GM23248 (cell line): Measurements from ENCODE around the gene RCC2. TPM values are rescaled to one million over a fixed set of nuclear protein-coding genes. Genes with fewer than 3 reads are reported as not detected.

ENCODE experiments used
- DNase-seq: peaks from one replicate; pipeline ENCODE4 v3.0.0-alpha.2; 2015
- H2AFZ ChIP-seq: fragments of 200-600 bp; sonication (generic); 2 replicates; pipeline ENCODE4 v1.6.1; 2016; ENCODE audit warnings: antibody characterized with exemption
- H3F3A ChIP-seq: fragments of 200-600 bp; sonication (generic); 2 replicates; pipeline ENCODE4 v1.6.1; 2016; ENCODE audit warnings: mild to moderate bottlenecking, antibody characterized with exemption, mixed run types; ENCODE audit not compliant: insufficient read depth
- H3K27ac ChIP-seq: fragments of 200-600 bp; sonication (generic); 2 replicates; pipeline ENCODE4 v1.5.1; 2016; ENCODE audit warnings: mild to moderate bottlenecking
- H3K27me3 ChIP-seq: fragments of 200-600 bp; sonication (generic); replicated peaks from 2 replicates; pipeline ENCODE4 v1.6.1; 2016; ENCODE audit warnings: mild to moderate bottlenecking; ENCODE audit not compliant: insufficient read depth
- H3K36me3 ChIP-seq: fragments of 200-600 bp; sonication (generic); 2 replicates; pipeline ENCODE4 v1.6.1; 2016; ENCODE audit warnings: low read depth, mild to moderate bottlenecking
- H3K4me1 ChIP-seq: fragments of 200-600 bp; sonication (generic); 2 replicates; pipeline ENCODE4 v1.6.1; 2016; ENCODE audit warnings: mild to moderate bottlenecking; ENCODE audit not compliant: insufficient read depth
- H3K4me2 ChIP-seq: fragments of 200-600 bp; sonication (generic); one replicate; pipeline ENCODE4 v1.6.1; 2016; ENCODE audit warnings: mild to moderate bottlenecking; ENCODE audit not compliant: unreplicated experiment
- H3K4me3 ChIP-seq: fragments of 200-600 bp; sonication (generic); 2 replicates; pipeline ENCODE4 v1.5.1; 2016; ENCODE audit warnings: mild to moderate bottlenecking
- H3K79me2 ChIP-seq: fragments of 200-600 bp; sonication (generic); 2 replicates; pipeline ENCODE4 v1.6.1; 2016; ENCODE audit warnings: mild to moderate bottlenecking; ENCODE audit not compliant: insufficient read depth
- H3K9ac ChIP-seq: fragments of 200-600 bp; sonication (generic); 2 replicates; pipeline ENCODE4 v1.6.1; 2016; ENCODE audit warnings: mild to moderate bottlenecking
- H3K9me2 ChIP-seq: fragments of 200-600 bp; sonication (generic); 2 replicates; pipeline ENCODE4 v1.6.1; 2016; ENCODE audit warnings: mixed run types, mild to moderate bottlenecking, moderate library complexity; ENCODE audit not compliant: insufficient read depth
- H3K9me3 ChIP-seq: fragments of 200-600 bp; sonication (generic); one replicate; pipeline ENCODE4 v1.6.1; 2017; ENCODE audit warnings: low read depth
- H4K20me1 ChIP-seq: fragments of 200-600 bp; sonication (generic); 2 replicates; pipeline ENCODE4 v1.6.0; 2016; ENCODE audit not compliant: insufficient read depth
- EZH2 ChIP-seq: fragments of 200-600 bp; sonication (generic); IDR thresholded peaks from 2 replicates; pipeline ENCODE4 v1.6.1; 2018; ENCODE audit warnings: antibody characterized with exemption, mild to moderate bottlenecking; ENCODE audit not compliant: insufficient read depth, poor library complexity, severe bottlenecking
- EZH2phosphoT487 ChIP-seq: fragments of 200-600 bp; sonication (generic); IDR thresholded peaks from 2 replicates; pipeline ENCODE4 v1.6.1; 2018; ENCODE audit warnings: antibody characterized with exemption, moderate library complexity, mild to moderate bottlenecking, low read depth; ENCODE audit not compliant: insufficient read depth
- WGBS, 2 experiments: methylation state at CpG; one replicate each; pipeline ENCODE4 v1.1.6; 2015 to 2017; ENCODE audit warnings: low lambda C conversion rate in 2 of 2, low coverage in 1 of 2; ENCODE audit errors: missing lambda C conversion rate in 2 of 2; 5-methylcytosine and 5-hydroxymethylcytosine counted together
- in situ Hi-C: fragments of 300-500 bp; cut with MboI; formaldehyde crosslinking; loops from 2 replicates; pipeline ENCODE4 v1.15.0; 2020
- polyA plus RNA-seq: library from polyadenylated mRNA; unstranded; fragments of >200 nt; fragmentation: Nextera tagmentation; extraction: Ambion mirVana; gene quantifications from 2 replicates; pipeline ENCODE4 v1.2.1, GENCODE V29; 2016
- total RNA-seq: library from RNA; depleted of rRNA; stranded (reverse); fragments of >200 nt; shearing (Covaris generic); gene quantifications from 2 replicates; pipeline ENCODE4 v1.2.3, GENCODE V29; 2014

RCC2 gene
- total and polyA plus RNA-seq, 2 experiments from 2014 or later: 10.9 to 38.3 TPM

DNA sequence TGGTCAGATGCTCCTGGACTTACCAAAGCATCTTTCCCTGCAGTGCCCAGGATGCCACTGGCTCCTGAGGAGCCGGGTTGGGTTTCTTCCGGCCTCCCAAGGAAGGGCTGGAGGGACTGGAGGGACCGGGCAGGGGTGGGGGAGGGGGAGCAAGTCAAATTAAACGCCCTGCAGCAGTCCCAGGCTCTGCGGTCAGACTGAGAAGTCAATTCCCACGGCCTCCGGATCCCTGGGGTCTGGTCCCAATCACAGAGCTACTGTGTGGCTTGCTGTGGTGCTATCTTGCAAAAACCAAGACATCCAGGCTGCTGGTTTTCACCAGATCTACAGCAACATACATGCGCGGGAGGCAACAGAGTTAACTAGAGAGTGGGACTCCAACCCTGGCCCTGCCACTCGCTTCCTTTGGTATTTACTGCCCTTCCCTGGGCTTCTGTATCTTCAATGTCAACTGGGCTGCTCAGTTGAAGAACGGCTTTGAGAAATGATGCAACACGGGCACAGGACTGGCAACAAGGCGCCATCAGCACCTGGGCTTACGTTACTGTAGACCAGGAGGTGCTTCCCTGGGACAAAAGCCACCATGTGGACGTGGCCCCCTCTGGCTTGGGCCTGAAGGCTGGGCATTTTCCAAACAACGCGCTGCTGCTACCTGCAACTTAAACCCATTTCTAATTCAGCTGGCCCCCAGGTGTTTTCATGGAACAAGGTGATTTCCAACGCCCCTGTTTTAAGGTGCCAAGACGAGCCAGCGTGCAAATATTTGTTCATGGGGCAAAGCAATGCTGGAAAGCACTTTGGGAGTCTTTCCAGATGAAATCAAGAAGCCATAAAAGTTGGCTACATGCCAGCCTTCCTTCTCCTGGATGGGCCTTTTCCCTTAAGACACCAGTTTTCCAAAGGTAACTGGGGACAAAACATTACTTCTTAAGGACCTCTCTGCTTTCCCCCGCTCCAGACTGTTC is 11.5 kb downstream of the RCC2 start:
- H3F3A ChIP-seq: 0 out of 2 replicates have a peak, but pooled peaks cover 5% of the 10 kb centered on the region
- in situ Hi-C loops: no loop called here
- H4K20me1 ChIP-seq: peaks cover 10% of the 10 kb centered on the region; the same call in 1 of the 2 replicates
- H3K27me3 ChIP-seq: no peaks in the 10 kb centered on the region
- no peaks in the 10 kb centered on the region for H3K9me2 ChIP-seq
- 83 to 88% methylated on average over 20 to 21 of the region's 21 CpGs for whole genome bisulfite sequencing, 2 experiments
- no peak for TF ChIP-seq EZH2phosphoT487
- TF ChIP-seq EZH2: no peak
- no peak overlapping the region for H3K9ac ChIP-seq
- no peak overlapping the region for H2AFZ ChIP-seq
- no peak overlapping the region for H3K4me2 ChIP-seq
- no peak for DNase-seq
- H3K4me3 ChIP-seq: no peak overlapping the region
- peaks cover 87% of the 10 kb centered on the region for H3K79me2 ChIP-seq
- no peaks in the 10 kb centered on the region for H3K9me3 ChIP-seq
- H3K27ac ChIP-seq: no peak overlapping the region
- H3K4me1 ChIP-seq: no peaks in the 10 kb centered on the region
- H3K36me3 ChIP-seq: peaks cover 30% of the 10 kb centered on the region; the same call in 1 of the 2 replicates

- in situ Hi-C loops: no loop called here
- TF ChIP-seq EZH2 (no peak), EZH2phosphoT487 (no peak)
- Histone ChIP-seq H3K9me2 (no peaks in the 10 kb centered on the region), H3K4me2 (no peak overlapping the region), H3K27me3 (no peaks in the 10 kb centered on the region), H3K9me3 (no peaks in the 10 kb centered on the region), H2AFZ (no peak overlapping the region), H3K4me1 (no peaks in the 10 kb centered on the region), H3K9ac (no peak overlapping the region), H3K36me3 (peaks cover 42% of the 10 kb centered on the region; the same call in 1 of the 2 replicates), H4K20me1 (peaks cover 10% of the 10 kb centered on the region; the same call in 1 of the 2 replicates), H3F3A (peaks cover 16% of the 10 kb centered on the region), H3K4me3 (no peak overlapping the region), H3K79me2 (peaks cover 76% of the 10 kb centered on the region), H3K27ac (no peak overlapping the region)
- no peak for DNase-seq
- 98% methylated on average over 17 to 18 of the region's 18 CpGs for WGBS, 2 experiments
Measured at GRCh38 chr1:17425806-17426600, 13.5 kb downstream of the RCC2 start.

GRCh38 chr1:17423781-17424245 is 15.7 kb downstream of the RCC2 start:
- no peak for TF ChIP-seq EZH2

GRCh38 chr1:17422461-17422860 is 17.0 kb downstream of the RCC2 start:
- H3K9me2 ChIP-seq: no peaks in the 10 kb centered on the region
- in situ Hi-C loops: no loop called here
- no peak for DNase-seq
- H3K27me3 ChIP-seq: no peaks in the 10 kb centered on the region
- H3K9me3 ChIP-seq: no peaks in the 10 kb centered on the region
- peaks cover 24% of the 10 kb centered on the region for H3F3A ChIP-seq
- no peak overlapping the region for H2AFZ ChIP-seq
- H3K9ac ChIP-seq: no peak overlapping the region
- TF ChIP-seq EZH2: no peak
- no peak for TF ChIP-seq EZH2phosphoT487
- no peaks in the 10 kb centered on the region for H3K4me1 ChIP-seq
- H3K27ac ChIP-seq: no peak overlapping the region
- peaks cover 63% of the 10 kb centered on the region for H3K36me3 ChIP-seq
- peaks cover 52% of the 10 kb centered on the region for H3K79me2 ChIP-seq
- H3K4me2 ChIP-seq: no peak overlapping the region
- WGBS, 2 experiments: 72 to 81% methylated on average over 7 of the region's 7 CpGs
- no peak overlapping the region for H3K4me3 ChIP-seq
- no peaks in the 10 kb centered on the region; the same call in 1 of the 2 replicates for H4K20me1 ChIP-seq

More at GRCh38 chr1:17423781-17424245, 15.7 kb downstream of the RCC2 start:
- H3K36me3 ChIP-seq: peaks cover 58% of the 10 kb centered on the region
- DNase-seq: peak; percentile 67
- H2AFZ ChIP-seq: no peak overlapping the region
- no peaks in the 10 kb centered on the region for H3K4me1 ChIP-seq
- no peak overlapping the region for H3K27ac ChIP-seq
- H3K9me2 ChIP-seq: no peaks in the 10 kb centered on the region
- H3K4me3 ChIP-seq: no peak overlapping the region
- no peak overlapping the region; the same call in 1 of the 2 replicates for H3K9ac ChIP-seq
- H3K27me3 ChIP-seq: no peaks in the 10 kb centered on the region
- H3K4me2 ChIP-seq: no peak overlapping the region
- in situ Hi-C loops: no loop called here
- H3K79me2 ChIP-seq: peaks cover 61% of the 10 kb centered on the region
- 50 to 53% methylated on average over 13 of the region's 13 CpGs for WGBS, 2 experiments
- peaks cover 8% of the 10 kb centered on the region; the same call in 1 of the 2 replicates for H4K20me1 ChIP-seq
- H3K9me3 ChIP-seq: no peaks in the 10 kb centered on the region
- peaks cover 24% of the 10 kb centered on the region for H3F3A ChIP-seq
